Heart left ventricle (tissue), 16 donors: Measurements from ENCODE around the gene STUB1. TPM values are rescaled to one million over a fixed set of nuclear protein-coding genes. Genes with fewer than 3 reads are reported as not detected.

Source experiments
- ATAC-seq, 4 donors: fragments of 200-7000 bp; cut with Tn5 transposase; one replicate each; pipeline ENCODE4 v1.9.1; 2020 to 2022; ENCODE audit warnings: moderate library complexity in 4 of 4, mild to moderate bottlenecking in 3 of 4, moderate number of reproducible peaks in 1 of 4
- DNase-seq, 5 donors: peaks; one replicate each; pipeline ENCODE4 v3.0.0-alpha.2; 2020
- H3K27ac ChIP-seq, 12 donors: fragments of 200-600 bp; sonication (generic) in 4 of 12; one replicate each; pipeline versions ENCODE4 v1.5.0 to v1.8.0; 2016 to 2022; ENCODE audit warnings: mild to moderate bottlenecking in 2 of 12
- H3K27me3 ChIP-seq, 9 donors: fragments of 200-600 bp; sonication (generic) in 2 of 9; one replicate each; pipeline versions ENCODE4 v1.5.1 to v1.8.0; 2016 to 2022; ENCODE audit warnings: mild to moderate bottlenecking in 3 of 9
- H3K36me3 ChIP-seq, 9 donors: fragments of 200-600 bp; sonication (generic) in 2 of 9; one replicate each; pipeline versions ENCODE4 v1.5.0 to v1.8.0; 2018 to 2022; ENCODE audit warnings: mild to moderate bottlenecking in 2 of 9
- H3K4me1 ChIP-seq, 12 donors: fragments of 200-600 bp; sonication (generic) in 4 of 12; one replicate each; pipeline versions ENCODE4 v1.5.0 to v1.8.0; 2016 to 2022; ENCODE audit warnings: mild to moderate bottlenecking in 3 of 12
- H3K4me3 ChIP-seq, 12 donors: fragments of 200-600 bp; sonication (generic) in 4 of 12; one replicate each; pipeline versions ENCODE4 v1.5.0 to v1.8.0; 2017 to 2022; ENCODE audit warnings: mild to moderate bottlenecking in 9 of 12, moderate library complexity in 4 of 12
- H3K9me3 ChIP-seq, 12 donors: fragments of 200-600 bp; sonication (generic) in 4 of 12; one replicate each; pipeline versions ENCODE4 v1.5.0 to v1.8.0; 2016 to 2022; ENCODE audit warnings: mild to moderate bottlenecking in 1 of 12
- POLR2A ChIP-seq, 2 donors: fragments of 450-650 bp; IDR thresholded peaks; one replicate each; pipeline ENCODE4 v1.6.1; 2017; ENCODE audit warnings: antibody characterized with exemption in 2 of 2, mild to moderate bottlenecking in 2 of 2, moderate library complexity in 2 of 2
- WGBS, 4 donors: extraction: QIAGEN DNeasy Blood & Tissue Kit in 2 of 4; methylation state at CpG; one replicate each; pipeline versions ENCODE4 v1.1.5 to v1.1.7; 2013 to 2018; 5-methylcytosine and 5-hydroxymethylcytosine counted together
- intact Hi-C, 10 donors: fragments of 100-400 bp; cut with DNase I; formaldehyde crosslinking; loops; one replicate each; pipeline versions ENCODE4 v1.11.1 to v1.14.2; 2022
- polyA plus RNA-seq, 2 donors: library from polyadenylated mRNA; stranded (reverse); fragments of 200-250 nt; gene quantifications; one replicate each; pipeline ENCODE4 v1.2.3, GENCODE V29; 2013
- total RNA-seq, 9 donors: library from RNA; depleted of rRNA in 2 of 9; stranded (reverse); fragments of >200 nt in 2 of 9; fragmentation: NEBNext Ultra II Directional in 3 of 9; extraction: Animal tissue kit (Norgen Biotek cat#: 25700) in 3 of 9; gene quantifications; one replicate each; pipeline versions ENCODE4 v1.1.0 to v1.2.4, GENCODE V29; 2016 to 2023
- TF ChIP-seq, protein P1 (sequence below), 12 donors: fragments of 200-600 bp; sonication (generic) in 4 of 12; IDR thresholded peaks; one replicate each; pipeline versions ENCODE4 v1.5.0 to v1.8.0; 2018 to 2022; ENCODE audit warnings: antibody characterized with exemption in 12 of 12, mild to moderate bottlenecking in 5 of 12
- donor health status: ischemic (EF 13 %, LVEDD 7.1; RV severe dilation, severe dysfunction).
- donor health status: healthy with polysubstance abuse.
- donor health status: DM: no; HTN: yes; CAD: no.
- donor health status: DM: no; HTN: no; CAD: no.
- donor health status: ischemic (EF 25% LVEDD 6.9; RV normal size, moderate dysfunction).
- donor health status: ischemic (EF 25% LVEDD 5.7; RV mildly dilated, moderate dysfunction).
- donor health status: healthy.
- donor health status: DM: yes; HTN: yes; CAD: no.
- donor health status: ischemic (EF 35%, LVEDD 5.7; RV mildly dilated, moderate dysfunction).
- donor health status: nonischemic (EF 11% LVEDD 7.7; RV severe dilation, severe dysfunction).
- donor health status: DM: yes; HTN: yes; CAD: no.
- donor health status: PGD.
- donor health status: ischemic (EF 29% LVEDD 5.4; RV normal size, mild dysfunction).
- donor health status: nonischemic (EF 23%, LVEDD 6.1; RV moderate dilation, normal function).

Gene STUB1
- total and polyA plus RNA-seq, 11 donors: 93.7 to 198 (median 116) TPM

- Histone ChIP-seq H3K4me3 (peak overlapping the region; percentile 62 to 93 (median 74)), H3K36me3 (peaks cover 0 to 4% (median 0%) of the 10 kb centered on the region in 9 donors), H3K9me3 (no peaks in the 10 kb centered on the region), H3K4me1 (peaks cover 0 to 53% (median 33%) of the 10 kb centered on the region in 12 donors), H3K27me3 (peaks cover 0 to 28% (median 8%) of the 10 kb centered on the region in 9 donors), H3K27ac (peak overlapping the region in 8 of 12 donors; percentile 18 to 58 (median 41))
- ATAC-seq: peak in 2 of 4 donors; percentile 1 to 2
- peak in 1 of 2 donors; percentile 14 for TF ChIP-seq POLR2A (IDR thresholded peaks at IDR 0.05)
- TF ChIP-seq, protein P1, sequence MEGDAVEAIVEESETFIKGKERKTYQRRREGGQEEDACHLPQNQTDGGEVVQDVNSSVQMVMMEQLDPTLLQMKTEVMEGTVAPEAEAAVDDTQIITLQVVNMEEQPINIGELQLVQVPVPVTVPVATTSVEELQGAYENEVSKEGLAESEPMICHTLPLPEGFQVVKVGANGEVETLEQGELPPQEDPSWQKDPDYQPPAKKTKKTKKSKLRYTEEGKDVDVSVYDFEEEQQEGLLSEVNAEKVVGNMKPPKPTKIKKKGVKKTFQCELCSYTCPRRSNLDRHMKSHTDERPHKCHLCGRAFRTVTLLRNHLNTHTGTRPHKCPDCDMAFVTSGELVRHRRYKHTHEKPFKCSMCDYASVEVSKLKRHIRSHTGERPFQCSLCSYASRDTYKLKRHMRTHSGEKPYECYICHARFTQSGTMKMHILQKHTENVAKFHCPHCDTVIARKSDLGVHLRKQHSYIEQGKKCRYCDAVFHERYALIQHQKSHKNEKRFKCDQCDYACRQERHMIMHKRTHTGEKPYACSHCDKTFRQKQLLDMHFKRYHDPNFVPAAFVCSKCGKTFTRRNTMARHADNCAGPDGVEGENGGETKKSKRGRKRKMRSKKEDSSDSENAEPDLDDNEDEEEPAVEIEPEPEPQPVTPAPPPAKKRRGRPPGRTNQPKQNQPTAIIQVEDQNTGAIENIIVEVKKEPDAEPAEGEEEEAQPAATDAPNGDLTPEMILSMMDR (IDR thresholded peaks at IDR 0.05): peak in 3 of 12 donors; percentile 11 to 22 (median 11)
- DNase-seq: no peak
- 1 to 9% (median 2%) methylated on average over 9 to 74 of the region's 74 CpGs for WGBS, 4 donors
- intact Hi-C loops: loop anchor here in 1 of 10 donors (5.0 kb wide), 1 partner anchor 342 kb away; no protein-coding TSS in a partner anchor
These were observed 35.4 kb downstream of the STUB1 start for GRCh38 chr16:715477-716199.

GRCh38 chr16:716200-716568, 36.0 kb downstream of the STUB1 start:
- peaks cover 0 to 22% (median 4%) of the 10 kb centered on the region in 9 donors for H3K27me3 ChIP-seq
- peaks cover 0 to 4% (median 0%) of the 10 kb centered on the region in 9 donors for H3K36me3 ChIP-seq
- H3K27ac ChIP-seq: peak overlapping the region in 2 of 12 donors; percentile 37 to 58
- ATAC-seq (no peak), DNase-seq (no peak)
- 19 to 37% (median 30%) methylated on average over 4 to 12 of the region's 12 CpGs for WGBS, 4 donors
- H3K4me1 ChIP-seq: peaks cover 0 to 56% (median 34%) of the 10 kb centered on the region in 12 donors
- TF ChIP-seq POLR2A (IDR thresholded peaks at IDR 0.05): no peak
- TF ChIP-seq, protein P1 (IDR thresholded peaks at IDR 0.05): no peak
- no peaks in the 10 kb centered on the region for H3K9me3 ChIP-seq
- peak overlapping the region in 10 of 12 donors; percentile 62 to 93 (median 75) for H3K4me3 ChIP-seq
- intact Hi-C loops: loop anchor here in 1 of 10 donors (5.0 kb wide), 1 partner anchor 341 kb away; no protein-coding TSS in a partner anchor

DNA sequence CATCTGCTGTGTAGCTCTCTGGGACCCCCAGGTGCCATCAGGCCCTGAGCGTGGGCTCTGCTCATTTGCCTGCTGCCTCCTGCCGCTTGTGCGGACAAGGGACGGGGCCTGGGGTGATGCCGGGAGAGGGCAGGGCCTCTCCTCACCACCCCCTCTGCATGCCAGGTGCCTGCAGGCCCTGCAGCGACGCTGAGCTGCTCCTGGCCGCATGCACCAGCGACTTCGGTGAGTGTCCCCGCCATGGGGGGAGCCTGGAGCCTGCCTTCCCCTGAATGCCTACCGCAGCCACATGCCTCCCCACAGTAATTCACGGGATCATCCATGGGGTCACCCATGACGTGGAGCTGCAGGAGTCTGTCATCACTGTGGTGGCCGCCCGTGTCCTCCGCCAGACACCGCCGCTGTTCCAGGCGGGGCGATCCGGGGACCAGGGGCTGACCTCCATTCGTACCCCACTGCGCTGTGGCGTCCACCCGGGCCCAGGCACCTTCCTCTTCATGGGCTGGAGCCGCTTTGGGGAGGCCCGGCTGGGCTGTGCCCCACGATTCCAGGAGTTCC, 36.6 kb downstream of the STUB1 start:
- ATAC-seq (no peak), DNase-seq (no peak)
- intact Hi-C loops: loop anchor here in 1 of 10 donors (5.0 kb wide), 1 partner anchor 340 kb away; no protein-coding TSS in a partner anchor
- no peaks in the 10 kb centered on the region for H3K9me3 ChIP-seq
- H3K27me3 ChIP-seq: peaks cover 0 to 18% (median 0%) of the 10 kb centered on the region in 9 donors
- peaks cover 4 to 56% (median 40%) of the 10 kb centered on the region in 12 donors for H3K4me1 ChIP-seq
- TF ChIP-seq POLR2A (IDR thresholded peaks at IDR 0.05): no peak
- 88 to 94% (median 92%) methylated on average over 18 to 29 of the region's 29 CpGs for WGBS, 4 donors
- no peak overlapping the region for H3K27ac ChIP-seq
- peak overlapping the region in 1 of 12 donors; percentile 93 for H3K4me3 ChIP-seq
- peaks cover 0 to 4% (median 0%) of the 10 kb centered on the region in 9 donors for H3K36me3 ChIP-seq

DNA sequence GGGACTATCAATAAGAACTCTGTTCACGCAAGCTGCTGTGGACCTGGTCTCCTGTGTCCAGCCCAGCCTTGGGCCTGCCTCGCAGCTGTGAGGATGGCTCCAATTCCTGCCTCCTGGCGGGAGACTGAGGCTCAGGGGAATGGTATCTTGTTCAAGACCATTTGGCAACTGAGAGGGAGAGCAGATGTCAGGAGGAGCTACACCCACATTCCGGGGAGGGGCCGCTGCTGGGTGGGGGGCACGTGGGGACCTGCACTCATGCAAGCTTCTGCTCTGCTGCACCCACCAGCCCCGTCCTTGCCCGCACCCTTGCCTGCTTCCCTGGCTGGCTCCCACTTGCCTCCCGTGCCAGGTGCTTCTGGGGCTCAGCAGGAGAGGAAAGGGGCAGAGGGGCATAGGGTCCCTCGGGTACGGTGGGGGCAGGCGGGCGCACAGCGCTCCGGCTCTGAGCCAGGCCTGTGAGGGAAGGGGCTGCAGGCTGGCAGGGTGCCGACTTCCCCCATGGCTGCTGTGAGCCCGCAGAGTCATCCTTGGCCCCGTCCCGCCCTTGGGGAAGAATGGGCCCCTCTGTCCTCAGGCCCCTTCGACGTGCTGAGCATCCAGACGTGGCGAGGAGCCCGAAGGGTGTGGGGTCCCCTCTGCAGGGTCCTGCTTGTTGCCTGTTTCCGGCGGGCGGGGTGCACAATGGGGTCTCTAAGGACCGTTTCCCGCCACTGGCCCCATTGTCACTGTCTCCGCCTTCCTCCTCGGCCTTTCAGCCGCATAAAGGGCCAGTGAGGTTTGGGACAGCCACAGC, 37.4 kb downstream of the STUB1 start:
- intact Hi-C loops: loop anchor here in 1 of 10 donors (5.0 kb wide), 1 partner anchor 340 kb away; no protein-coding TSS in a partner anchor
- 75 to 86% (median 81%) methylated on average over 12 to 32 of the region's 32 CpGs for WGBS, 4 donors
- no peak for ATAC-seq

More for the DNA sequence above, 37.4 kb downstream of the STUB1 start:
- no peaks in the 10 kb centered on the region for H3K9me3 ChIP-seq
- peaks cover 0 to 18% (median 0%) of the 10 kb centered on the region in 9 donors for H3K27me3 ChIP-seq
- TF ChIP-seq, protein P1 (IDR thresholded peaks at IDR 0.05): no peak
- no peak for TF ChIP-seq POLR2A (IDR thresholded peaks at IDR 0.05)
- DNase-seq: no peak
- H3K36me3 ChIP-seq: peaks cover 0 to 4% (median 0%) of the 10 kb centered on the region in 9 donors
- peaks cover 4 to 61% (median 42%) of the 10 kb centered on the region in 12 donors for H3K4me1 ChIP-seq
- no peak overlapping the region for H3K27ac ChIP-seq
- no peak overlapping the region for H3K4me3 ChIP-seq
